ENCODE data around the gene DYTN.

DNA sequence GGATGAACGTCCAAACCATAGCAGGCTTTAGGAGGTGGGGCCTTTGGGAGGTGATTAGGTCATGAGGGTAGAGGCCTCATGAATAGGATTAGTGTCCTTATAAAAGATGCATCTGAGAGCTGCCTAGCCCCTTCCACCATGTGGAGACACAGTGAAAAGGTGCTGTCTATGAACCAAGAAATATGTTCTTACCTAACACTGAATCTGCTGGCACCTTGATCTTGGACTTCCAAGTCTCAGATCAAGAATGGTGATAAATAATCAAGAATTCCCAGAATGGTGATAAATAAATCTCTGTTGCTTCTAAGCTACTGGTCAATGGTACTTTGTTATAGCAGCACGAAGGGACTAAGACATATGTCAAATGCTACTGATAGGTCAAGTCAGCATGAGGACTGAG, 15.1 kb upstream of the DYTN start:
- TF ChIP-seq, protein P1, sequence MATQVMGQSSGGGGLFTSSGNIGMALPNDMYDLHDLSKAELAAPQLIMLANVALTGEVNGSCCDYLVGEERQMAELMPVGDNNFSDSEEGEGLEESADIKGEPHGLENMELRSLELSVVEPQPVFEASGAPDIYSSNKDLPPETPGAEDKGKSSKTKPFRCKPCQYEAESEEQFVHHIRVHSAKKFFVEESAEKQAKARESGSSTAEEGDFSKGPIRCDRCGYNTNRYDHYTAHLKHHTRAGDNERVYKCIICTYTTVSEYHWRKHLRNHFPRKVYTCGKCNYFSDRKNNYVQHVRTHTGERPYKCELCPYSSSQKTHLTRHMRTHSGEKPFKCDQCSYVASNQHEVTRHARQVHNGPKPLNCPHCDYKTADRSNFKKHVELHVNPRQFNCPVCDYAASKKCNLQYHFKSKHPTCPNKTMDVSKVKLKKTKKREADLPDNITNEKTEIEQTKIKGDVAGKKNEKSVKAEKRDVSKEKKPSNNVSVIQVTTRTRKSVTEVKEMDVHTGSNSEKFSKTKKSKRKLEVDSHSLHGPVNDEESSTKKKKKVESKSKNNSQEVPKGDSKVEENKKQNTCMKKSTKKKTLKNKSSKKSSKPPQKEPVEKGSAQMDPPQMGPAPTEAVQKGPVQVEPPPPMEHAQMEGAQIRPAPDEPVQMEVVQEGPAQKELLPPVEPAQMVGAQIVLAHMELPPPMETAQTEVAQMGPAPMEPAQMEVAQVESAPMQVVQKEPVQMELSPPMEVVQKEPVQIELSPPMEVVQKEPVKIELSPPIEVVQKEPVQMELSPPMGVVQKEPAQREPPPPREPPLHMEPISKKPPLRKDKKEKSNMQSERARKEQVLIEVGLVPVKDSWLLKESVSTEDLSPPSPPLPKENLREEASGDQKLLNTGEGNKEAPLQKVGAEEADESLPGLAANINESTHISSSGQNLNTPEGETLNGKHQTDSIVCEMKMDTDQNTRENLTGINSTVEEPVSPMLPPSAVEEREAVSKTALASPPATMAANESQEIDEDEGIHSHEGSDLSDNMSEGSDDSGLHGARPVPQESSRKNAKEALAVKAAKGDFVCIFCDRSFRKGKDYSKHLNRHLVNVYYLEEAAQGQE (IDR thresholded peaks at IDR 0.05; ENCODE audit: insufficient read depth in 1 of 2, low read depth in 2 of 2, low read length in 2 of 2), result no peak
- no peak for TF ChIP-seq TAF1 (IDR thresholded peaks at IDR 0.05; ENCODE audit: borderline replicate concordance, insufficient read depth, low read length)

All from PFSK-1 (cell line).